Activated gamma-delta T cell treated with Interleukin-2 at 50 U/mL for 16 hours (primary cell): ENCODE results near the gene TTLL5.
A peak's percentile ranks its signal among the peaks of the same experiment; 100 is the strongest.

Source experiments
- DNase-seq: peaks from one replicate; pipeline ENCODE4 v3.0.0-alpha.2; 2020

TTLL5 gene

DNA sequence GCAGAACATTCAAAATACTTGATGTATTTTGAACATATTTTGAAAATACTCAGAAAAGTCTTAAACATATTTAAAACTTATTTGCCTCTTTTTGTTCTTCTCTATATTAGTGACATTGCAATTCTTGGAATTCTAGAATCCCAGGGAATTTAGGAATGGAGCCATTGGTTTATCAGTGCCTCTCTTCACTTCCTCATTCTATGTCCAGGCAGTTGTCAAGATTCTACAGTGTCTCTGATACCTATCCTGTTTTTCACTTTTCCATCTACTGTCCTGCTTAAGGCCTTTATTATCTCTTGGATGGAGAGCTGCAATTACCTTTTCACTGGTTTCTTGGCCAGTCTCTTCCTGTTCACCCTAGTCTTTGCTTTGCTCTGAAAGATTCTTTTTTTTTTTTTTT is 144.6 kb downstream of the TTLL5 start:
- no peak for DNase-seq

GRCh38 chr14:75806352-75806832 is 145.3 kb downstream of the TTLL5 start:
- no peak for DNase-seq

GRCh38 chr14:75807667-75808360 is 146.8 kb downstream of the TTLL5 start:
- no peak for DNase-seq

DNA sequence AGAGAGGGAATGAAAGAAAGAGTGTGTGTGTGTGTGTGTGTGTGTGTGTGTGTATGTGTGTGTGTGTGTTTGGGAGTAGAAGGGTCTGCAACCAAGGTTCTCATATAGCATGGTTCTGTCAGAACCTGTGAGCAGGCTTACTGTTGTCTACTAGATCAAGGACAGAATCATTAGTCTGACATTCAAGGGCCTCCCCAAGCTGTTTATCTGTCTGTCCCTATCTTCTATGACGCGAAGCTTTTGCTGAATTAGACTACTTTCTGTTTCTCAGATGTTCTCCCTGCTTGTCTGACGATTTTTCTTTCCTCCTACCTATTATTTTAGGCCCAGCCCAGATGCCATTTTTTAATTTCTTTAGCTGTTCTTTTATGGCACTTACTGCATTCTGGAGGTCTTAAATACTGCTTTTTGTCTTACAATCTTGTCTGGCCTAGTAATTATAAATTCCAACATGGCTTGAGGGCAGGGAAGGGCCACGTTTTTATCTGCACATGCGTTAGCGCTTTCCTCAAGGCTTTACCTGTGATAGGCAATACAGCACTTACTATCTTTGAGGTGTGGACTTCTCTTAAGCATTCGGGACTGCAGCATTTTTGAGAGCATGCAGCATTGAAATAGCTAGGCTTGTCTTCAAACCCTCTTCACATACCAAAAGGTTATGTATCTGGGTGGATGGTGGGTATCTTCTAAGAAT is 150.2 kb downstream of the TTLL5 start:
- DNase-seq: no peak

DNA sequence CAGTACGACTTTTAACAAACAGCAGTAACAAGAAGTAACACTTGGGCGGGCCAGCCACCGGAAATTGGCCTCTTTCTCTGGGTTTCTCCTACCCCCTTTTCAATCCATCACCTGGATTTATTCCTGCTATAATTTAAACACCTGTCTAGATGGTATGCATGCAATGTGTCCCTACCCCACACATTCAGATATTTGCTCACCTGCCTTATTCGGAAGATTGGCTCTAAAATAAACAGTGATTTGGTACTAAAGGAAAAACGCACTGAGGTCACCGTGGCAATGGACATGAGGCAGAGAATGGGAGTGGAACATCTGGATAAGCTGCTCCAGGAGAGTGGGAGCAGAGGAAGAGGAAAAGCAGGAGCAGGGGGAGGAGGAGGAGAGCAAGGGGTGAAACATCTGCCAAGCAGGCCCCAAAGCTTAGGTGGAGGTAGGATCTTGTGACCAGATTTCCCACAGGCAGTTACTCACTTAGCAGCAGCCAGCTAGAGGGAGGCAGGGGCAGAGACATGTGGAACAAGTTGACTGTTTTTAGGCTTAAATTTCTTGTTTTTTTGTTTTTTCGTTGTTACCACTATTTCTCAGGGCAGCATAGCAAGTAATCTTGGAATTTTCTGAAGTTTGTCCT is 150.9 kb downstream of the TTLL5 start:
- no peak for DNase-seq

DNA sequence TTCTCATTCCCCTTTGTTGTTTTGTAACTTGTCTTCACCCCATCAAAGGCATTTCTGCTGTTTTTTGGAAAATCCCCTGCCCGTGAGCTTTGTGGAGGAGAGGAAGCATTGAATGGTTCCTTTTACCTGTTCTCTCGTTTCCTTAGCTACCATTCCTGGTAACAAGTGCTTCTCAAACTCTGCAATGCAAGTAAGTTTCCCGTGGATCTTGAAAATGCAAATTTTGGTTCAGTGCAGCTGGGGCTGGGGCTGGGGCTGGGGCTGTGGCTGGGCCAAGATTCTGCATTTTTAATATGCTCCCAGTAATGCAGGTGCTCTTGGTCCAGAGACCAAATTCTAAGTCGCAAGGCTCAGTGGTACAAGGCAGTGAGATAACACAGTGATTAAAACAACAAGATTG is 151.6 kb downstream of the TTLL5 start:
- no peak for DNase-seq

DNA sequence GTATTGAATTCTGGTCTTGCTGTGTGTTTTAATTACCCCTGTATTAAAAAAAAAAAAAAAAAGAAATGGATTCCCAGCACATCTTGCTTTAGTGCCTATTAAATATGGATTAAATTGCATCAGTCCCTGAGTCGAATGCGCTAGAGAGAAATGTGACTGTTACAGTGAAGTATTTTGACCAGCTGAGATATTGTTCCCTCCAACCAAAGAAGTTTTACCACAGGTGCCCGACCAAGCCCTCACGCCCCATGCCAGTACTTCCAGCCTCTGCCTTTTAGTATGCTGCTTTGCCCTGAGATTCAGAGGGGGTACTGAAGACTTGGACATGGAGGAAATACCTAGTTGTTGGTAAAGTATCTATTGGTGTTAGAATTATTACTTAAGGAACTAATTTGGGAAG is 159.7 kb downstream of the TTLL5 start:
- DNase-seq: no peak

- DNase-seq: no peak
Measured at GRCh38 chr14:75821831-75822521, 160.9 kb downstream of the TTLL5 start.

DNA sequence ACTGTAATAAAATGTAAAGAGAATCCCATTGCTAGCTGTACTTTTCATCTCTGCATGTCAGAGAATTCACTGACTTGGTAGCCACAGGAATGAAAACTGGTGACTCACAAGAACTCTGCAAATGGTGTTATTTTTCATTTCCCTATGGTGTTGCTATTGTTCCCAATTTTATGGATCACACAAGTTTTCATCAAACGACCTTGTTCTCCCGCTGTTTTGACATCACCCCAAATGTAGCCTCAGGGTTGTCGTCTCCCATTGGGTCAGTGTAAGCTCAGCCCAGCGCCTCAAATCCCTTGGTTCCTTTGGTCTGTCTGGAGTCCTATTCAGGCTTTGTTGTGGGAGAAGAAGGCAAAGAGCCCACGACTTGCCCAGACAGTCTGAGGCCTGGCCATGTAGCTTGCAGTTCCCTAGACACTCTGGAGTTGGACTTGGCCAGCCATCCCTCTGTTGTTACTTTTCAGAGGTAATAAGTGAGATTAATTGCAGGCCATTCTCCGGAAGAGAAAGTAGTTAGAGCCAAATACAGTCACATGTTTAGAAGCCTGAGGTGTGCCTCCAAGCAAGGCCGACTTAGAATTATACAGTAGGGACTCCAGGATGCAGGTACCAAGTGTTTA is 161.6 kb downstream of the TTLL5 start:
- no peak for DNase-seq

DNA sequence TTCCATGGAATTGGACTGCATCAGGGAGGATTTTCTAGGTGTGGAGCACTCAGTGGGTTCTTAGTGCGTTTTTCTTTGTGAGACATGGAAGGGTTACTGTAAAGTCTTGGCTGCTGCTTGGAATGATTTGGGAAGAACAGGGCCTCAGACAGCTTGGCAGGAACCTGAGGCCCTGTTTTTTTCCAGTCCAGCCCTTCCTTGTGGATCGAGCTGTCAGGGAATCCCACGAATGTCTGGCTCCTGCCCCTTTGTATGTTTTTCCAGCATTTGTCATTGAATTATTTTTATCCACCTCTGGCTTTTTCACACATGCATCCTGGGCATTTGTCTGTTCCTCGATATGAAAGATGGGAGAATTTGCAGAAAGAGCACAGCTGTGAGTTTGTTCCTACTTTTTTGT is 162.3 kb downstream of the TTLL5 start:
- no peak for DNase-seq

GRCh38 chr14:75824318-75824717 is 163.3 kb downstream of the TTLL5 start:
- DNase-seq: no peak

- DNase-seq: no peak
Measured at GRCh38 chr14:75825147-75825592, 164.1 kb downstream of the TTLL5 start.

DNA sequence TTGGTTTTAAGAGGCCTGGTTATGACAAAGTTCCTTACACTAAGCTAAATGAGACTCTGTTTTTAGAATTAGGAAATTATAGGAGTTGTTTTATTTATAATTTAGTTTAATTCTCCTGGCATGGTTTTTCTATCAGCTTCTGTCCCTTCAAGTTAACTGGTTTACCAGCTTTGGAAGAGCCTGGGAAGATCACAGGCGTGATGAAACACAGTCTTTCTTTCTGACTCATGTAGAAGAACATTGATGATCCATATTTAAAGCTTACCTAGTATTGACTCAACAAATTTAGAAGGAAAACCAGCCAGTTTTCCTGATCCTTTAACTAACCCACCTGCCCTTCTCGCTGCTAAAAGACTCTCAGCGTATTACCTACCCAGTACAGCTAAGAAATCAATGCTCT is 165.6 kb downstream of the TTLL5 start:
- DNase-seq: no peak

DNA sequence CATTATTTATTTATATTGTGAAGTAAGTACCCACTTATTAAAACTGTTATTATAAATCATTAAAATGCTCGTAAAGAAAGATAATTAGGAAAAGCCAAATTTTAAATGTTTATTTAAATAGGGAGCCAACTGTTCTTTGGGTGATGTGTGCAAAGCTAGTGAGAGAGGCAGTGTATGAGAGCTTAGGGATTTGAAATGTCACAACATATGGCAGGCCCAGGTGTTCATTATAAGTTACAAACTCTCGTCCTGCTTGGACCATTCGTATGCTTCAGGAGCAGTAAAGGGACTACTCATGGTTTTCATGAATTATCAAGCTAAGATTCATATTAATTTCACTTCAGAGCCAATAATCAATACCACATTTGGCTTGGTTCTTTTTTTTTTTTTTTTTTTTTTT is 166.3 kb downstream of the TTLL5 start:
- no peak for DNase-seq

DNA sequence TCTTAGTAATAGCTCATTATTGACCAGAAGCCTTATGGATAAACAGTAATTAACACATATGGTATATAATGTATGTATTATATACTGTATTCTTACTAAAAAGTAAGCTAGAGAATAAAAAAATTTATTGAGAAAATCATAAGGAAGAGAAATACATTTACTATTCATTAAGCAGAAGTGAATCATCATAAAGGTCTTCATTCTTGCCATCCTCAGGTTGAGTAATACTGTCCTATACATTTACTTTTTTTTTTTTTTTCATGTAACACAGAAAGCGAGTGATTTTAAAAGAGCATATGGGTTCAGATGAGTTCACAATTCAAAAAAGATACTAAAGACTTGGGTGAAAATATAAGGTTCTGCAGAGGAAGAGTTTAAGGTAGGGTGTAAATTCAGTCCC is 168.3 kb downstream of the TTLL5 start:
- no peak for DNase-seq

GRCh38 chr14:75831455-75831854 is 170.4 kb downstream of the TTLL5 start:
- peak; percentile 48 for DNase-seq

DNA sequence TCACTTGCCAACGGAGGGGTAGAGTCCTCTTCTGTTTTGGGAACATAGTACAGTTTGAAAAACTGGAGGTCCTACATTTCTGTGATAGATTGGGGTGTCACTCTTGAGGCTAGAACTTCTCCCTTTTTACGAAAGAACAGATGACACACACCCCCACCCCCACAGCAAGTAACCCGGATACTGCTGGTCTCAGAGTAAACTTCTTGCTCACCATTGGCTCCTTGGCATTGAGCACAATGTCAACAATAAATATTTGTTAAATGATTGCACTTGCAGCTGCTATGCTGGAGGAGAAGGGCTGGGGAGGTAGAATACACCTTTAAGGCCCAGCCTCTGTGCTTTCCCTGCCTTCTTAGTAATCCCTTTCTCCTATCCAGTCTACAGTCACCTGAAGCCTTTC is 170.9 kb downstream of the TTLL5 start:
- DNase-seq: no peak

DNA sequence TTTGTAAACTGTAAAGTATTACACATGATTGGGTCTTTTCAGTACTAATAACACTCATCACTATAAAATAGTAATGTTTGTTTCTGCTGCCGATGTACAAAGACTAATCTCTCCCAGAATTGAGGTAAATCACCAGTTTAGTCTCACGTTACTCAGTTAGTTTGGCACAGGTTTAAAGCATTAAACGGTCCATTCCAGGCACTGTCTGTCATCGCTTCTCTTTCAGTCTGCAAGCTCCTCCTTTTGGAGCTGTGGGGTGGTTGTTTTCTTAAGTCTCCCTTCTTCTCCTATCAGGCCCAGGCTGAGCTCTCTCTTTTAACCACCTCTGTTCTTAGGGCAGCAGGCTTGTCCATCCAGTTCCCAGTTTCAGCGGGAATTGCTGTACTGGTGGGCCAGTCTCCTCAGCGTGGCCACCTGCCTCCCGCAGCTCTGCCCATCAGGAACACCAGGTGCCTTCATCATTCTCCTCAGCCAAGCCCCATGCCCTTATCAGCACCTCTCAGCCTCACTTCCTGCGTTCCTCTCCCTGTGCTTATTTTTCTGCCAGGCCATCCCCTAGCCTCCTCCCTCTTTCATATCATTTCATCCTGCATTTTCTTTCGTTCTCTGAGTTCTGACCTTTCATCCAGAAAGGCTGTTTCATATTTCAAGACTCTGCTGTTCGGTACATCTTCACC is 171.7 kb downstream of the TTLL5 start:
- DNase-seq: no peak

GRCh38 chr14:75833326-75834020 is 172.4 kb downstream of the TTLL5 start:
- no peak for DNase-seq

- DNase-seq: no peak
Measured at GRCh38 chr14:75835156-75835725, 174.2 kb downstream of the TTLL5 start.

GRCh38 chr14:75835737-75836136 is 174.7 kb downstream of the TTLL5 start:
- no peak for DNase-seq
